CD14-positive monocyte (primary cell): ENCODE data around the gene RAB11FIP2. TPM values are rescaled to one million over a fixed set of nuclear protein-coding genes. Genes with fewer than 3 reads are reported as not detected.

Experiments used
- DNase-seq, 3 donors: peaks; one replicate each; pipeline ENCODE4 v3.0.0-alpha.2; 2011 to 2022
- H2AFZ ChIP-seq: 2 replicates; pipeline ENCODE4 v1.6.0; 2012; ENCODE audit warnings: mild to moderate bottlenecking, low read depth, low read length, inconsistent platforms; ENCODE audit not compliant: insufficient read depth, poor library complexity, severe bottlenecking
- H3K27ac ChIP-seq, 2 donors: 1 replicate in 1 of 2; 2 replicates in 1 of 2; pipeline ENCODE4 v1.5.1; 2012 to 2013; ENCODE audit warnings: low read length in 2 of 2, control low read depth in 1 of 2, inconsistent platforms in 1 of 2, low read depth in 1 of 2, mild to moderate bottlenecking in 1 of 2
- H3K27me3 ChIP-seq, 2 donors: one replicate each; pipeline versions ENCODE4 v1.6.0 to v1.6.1; 2011 to 2013; ENCODE audit warnings: low read length in 2 of 2; ENCODE audit not compliant: control insufficient read depth in 2 of 2, insufficient read depth in 2 of 2
- H3K36me3 ChIP-seq, 2 donors: replicated peaks in 1 of 2; 1 replicate in 1 of 2; 2 replicates in 1 of 2; pipeline versions ENCODE4 v1.5.1 to v1.6.1; 2012 to 2013; ENCODE audit warnings: low read length in 2 of 2, control low read depth in 1 of 2, inconsistent platforms in 1 of 2, mild to moderate bottlenecking in 1 of 2; ENCODE audit not compliant: insufficient read depth in 2 of 2, control insufficient read depth in 1 of 2
- H3K4me1 ChIP-seq, 2 donors: 1 replicate in 1 of 2; 2 replicates in 1 of 2; pipeline versions ENCODE4 v1.5.1 to v1.6.1; 2012 to 2013; ENCODE audit warnings: low read length in 2 of 2, control low read depth in 1 of 2, inconsistent platforms in 1 of 2, mild to moderate bottlenecking in 1 of 2, moderate library complexity in 1 of 2; ENCODE audit not compliant: insufficient read depth in 2 of 2, control insufficient read depth in 1 of 2
- H3K4me2 ChIP-seq: replicated peaks from 2 replicates; pipeline ENCODE3; 2012; ENCODE audit warnings: low read length, moderate library complexity, mild to moderate bottlenecking; ENCODE audit not compliant: poor library complexity, severe bottlenecking; ENCODE audit errors: extremely low read depth
- H3K4me3 ChIP-seq, 3 experiments: fragments of 200-600 bp in 1 of 3; sonication (generic) in 1 of 3; replicated peaks in 1 of 3; 1 replicate in 2 of 3; 2 replicates in 1 of 3; pipeline ENCODE4 v1.5.1; 2011 to 2013; ENCODE audit warnings: low read length in 3 of 3, mild to moderate bottlenecking in 3 of 3, control low read depth in 2 of 3, low read depth in 2 of 3, inconsistent platforms in 1 of 3, moderate library complexity in 1 of 3
- H3K79me2 ChIP-seq: 2 replicates; pipeline ENCODE4 v1.6.0; 2012; ENCODE audit warnings: mild to moderate bottlenecking, control low read depth, inconsistent platforms, low read length, moderate library complexity; ENCODE audit not compliant: insufficient read depth
- H3K9ac ChIP-seq: 2 replicates; pipeline ENCODE4 v1.6.0; 2017; ENCODE audit warnings: low read length, mild to moderate bottlenecking; ENCODE audit not compliant: insufficient read depth, poor library complexity, severe bottlenecking
- H3K9me3 ChIP-seq, 2 donors: replicated peaks in 1 of 2; 1 replicate in 1 of 2; 2 replicates in 1 of 2; pipeline versions ENCODE4 v1.5.1 to v1.6.1; 2012 to 2013; ENCODE audit warnings: low read length in 2 of 2, control low read depth in 1 of 2; ENCODE audit not compliant: control insufficient read depth in 1 of 2, insufficient read depth in 1 of 2
- H4K20me1 ChIP-seq: 2 replicates; pipeline ENCODE4 v1.6.0; 2012; ENCODE audit warnings: mild to moderate bottlenecking, low read length, control low read depth, moderate library complexity; ENCODE audit not compliant: insufficient read depth
- H3K27ac Mint-ChIP-seq, 7 donors: one replicate each; pipeline ENCODE4 v1.8.0; 2020; ENCODE audit warnings: mild to moderate bottlenecking in 7 of 7, mixed read lengths in 7 of 7, moderate library complexity in 6 of 7, inconsistent platforms in 2 of 7
- H3K27me3 Mint-ChIP-seq, 3 donors: one replicate each; pipeline ENCODE4 v1.8.0; 2021 to 2022; ENCODE audit warnings: low read depth in 3 of 3, mild to moderate bottlenecking in 3 of 3, mixed read lengths in 3 of 3, moderate library complexity in 3 of 3, inconsistent platforms in 1 of 3
- H3K36me3 Mint-ChIP-seq, 2 donors: one replicate each; pipeline ENCODE4 v1.8.0; 2020; ENCODE audit warnings: mixed read lengths in 2 of 2, inconsistent platforms in 1 of 2, mild to moderate bottlenecking in 1 of 2
- H3K4me1 Mint-ChIP-seq: one replicate; pipeline ENCODE4 v1.8.0; 2020; ENCODE audit warnings: mild to moderate bottlenecking, mixed read lengths
- H3K4me3 Mint-ChIP-seq, 2 donors: one replicate each; pipeline ENCODE4 v1.8.0; 2020; ENCODE audit warnings: mild to moderate bottlenecking in 2 of 2, mixed read lengths in 2 of 2, moderate library complexity in 1 of 2
- H3K9me3 Mint-ChIP-seq, 7 donors: one replicate each; pipeline ENCODE4 v1.8.0; 2020 to 2022; ENCODE audit warnings: mixed read lengths in 7 of 7, mild to moderate bottlenecking in 6 of 7, moderate library complexity in 6 of 7, inconsistent platforms in 2 of 7
- WGBS: methylation state at CpG from one replicate; pipeline ENCODE4 v1.1.5; 2013; ENCODE audit warnings: missing lambda C conversion rate; ENCODE audit not compliant: insufficient coverage; 5-methylcytosine and 5-hydroxymethylcytosine counted together
- intact Hi-C, 2 donors: fragments of 100-400 bp; cut with micrococcal nuclease; formaldehyde crosslinking; loops; one replicate each; pipeline versions ENCODE4 v1.15.0 to v1.15.1; 2023
- polyA plus RNA-seq, 3 donors: library from polyadenylated mRNA; depleted of rRNA in 1 of 3; unstranded in 2 of 3; stranded (reverse) in 1 of 3; fragments of 300-500 nt in 2 of 3; fragments of >200 nt in 1 of 3; fragmentation: Illumina TruSeq in 2 of 3; gene quantifications; 1 replicate in 2 of 3; 2 replicates in 1 of 3; pipeline ENCODE4 v1.2.3, GENCODE V29; 2012 to 2021
- TF ChIP-seq, protein P1 (sequence below): fragments of 200-600 bp; IDR thresholded peaks from one replicate; pipeline ENCODE4 v1.8.0; 2022; ENCODE audit warnings: antibody characterized with exemption, mild to moderate bottlenecking

RAB11FIP2 gene
- polyA plus RNA-seq, 3 donors, result 3.5 to 6.7 (median 5.4) TPM

DNA sequence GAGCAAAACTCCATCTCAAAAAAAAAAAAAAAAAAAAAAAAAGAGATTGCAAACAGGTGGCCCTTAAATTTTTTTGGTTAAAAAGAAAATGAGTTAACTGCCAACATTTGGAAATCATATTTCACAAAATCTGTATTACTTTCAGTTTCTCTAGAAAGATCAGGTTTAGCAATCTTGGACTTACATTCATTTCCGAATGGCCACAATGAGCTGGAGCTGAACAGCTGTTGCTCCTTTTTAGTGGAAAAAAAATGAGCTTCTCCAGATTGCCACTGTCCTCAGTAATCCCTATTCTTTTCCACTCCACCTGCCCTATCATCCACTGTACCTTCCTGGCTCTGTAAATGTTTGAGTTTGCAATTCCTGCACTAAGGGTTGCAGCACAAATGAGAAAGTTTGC is 43.6 kb downstream of the RAB11FIP2 start:
- Histone ChIP-seq H3K4me2 (no peak overlapping the region), H2AFZ (no peak overlapping the region), H3K9me3 (no peaks in the 10 kb centered on the region), H3K4me3 (no peak overlapping the region), H3K36me3 (peaks cover 37 to 71% of the 10 kb centered on the region in 2 donors), H3K27me3 (no peaks in the 10 kb centered on the region), H3K4me1 (no peaks in the 10 kb centered on the region), H3K9ac (no peak overlapping the region), H3K27ac (no peak overlapping the region), H4K20me1 (no peaks in the 10 kb centered on the region), H3K79me2 (no peaks in the 10 kb centered on the region)
- Mint-ChIP-seq H3K4me3 (no peak overlapping the region), H3K27ac (peak overlapping the region in 1 of 7 donors; percentile 18), H3K27me3 (no peaks in the 10 kb centered on the region), H3K4me1 (peaks cover 10% of the 10 kb centered on the region), H3K36me3 (peaks cover 67 to 68% of the 10 kb centered on the region in 2 donors), H3K9me3 (no peaks in the 10 kb centered on the region)
- TF ChIP-seq, protein P1, sequence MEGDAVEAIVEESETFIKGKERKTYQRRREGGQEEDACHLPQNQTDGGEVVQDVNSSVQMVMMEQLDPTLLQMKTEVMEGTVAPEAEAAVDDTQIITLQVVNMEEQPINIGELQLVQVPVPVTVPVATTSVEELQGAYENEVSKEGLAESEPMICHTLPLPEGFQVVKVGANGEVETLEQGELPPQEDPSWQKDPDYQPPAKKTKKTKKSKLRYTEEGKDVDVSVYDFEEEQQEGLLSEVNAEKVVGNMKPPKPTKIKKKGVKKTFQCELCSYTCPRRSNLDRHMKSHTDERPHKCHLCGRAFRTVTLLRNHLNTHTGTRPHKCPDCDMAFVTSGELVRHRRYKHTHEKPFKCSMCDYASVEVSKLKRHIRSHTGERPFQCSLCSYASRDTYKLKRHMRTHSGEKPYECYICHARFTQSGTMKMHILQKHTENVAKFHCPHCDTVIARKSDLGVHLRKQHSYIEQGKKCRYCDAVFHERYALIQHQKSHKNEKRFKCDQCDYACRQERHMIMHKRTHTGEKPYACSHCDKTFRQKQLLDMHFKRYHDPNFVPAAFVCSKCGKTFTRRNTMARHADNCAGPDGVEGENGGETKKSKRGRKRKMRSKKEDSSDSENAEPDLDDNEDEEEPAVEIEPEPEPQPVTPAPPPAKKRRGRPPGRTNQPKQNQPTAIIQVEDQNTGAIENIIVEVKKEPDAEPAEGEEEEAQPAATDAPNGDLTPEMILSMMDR, result no peak
- DNase-seq, result no peak
- no CpG with 5 or more reads among the region's 1 CpG for WGBS
- intact Hi-C loops, result no loop called here

DNA sequence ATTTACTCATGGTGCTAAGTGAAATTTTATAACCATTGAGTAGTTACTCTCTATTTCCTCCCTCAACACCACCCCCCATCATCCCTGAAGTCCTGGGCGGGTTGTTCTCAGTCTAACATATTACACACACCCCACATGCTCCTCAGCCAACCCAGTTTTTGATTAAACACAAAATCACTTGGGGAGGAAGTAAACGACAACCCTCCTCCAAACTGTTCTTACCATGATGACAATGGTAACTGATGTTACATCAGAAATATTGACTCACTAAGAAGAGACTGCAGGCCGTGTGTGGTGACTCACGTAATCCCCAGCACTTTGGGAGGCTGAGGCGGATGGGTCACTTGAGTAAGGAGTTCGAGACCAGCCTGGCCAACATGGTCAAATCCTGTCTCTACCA is 44.2 kb downstream of the RAB11FIP2 start:
- Histone ChIP-seq H3K27me3 (no peaks in the 10 kb centered on the region), H3K9ac (no peak overlapping the region), H3K4me3 (no peak overlapping the region), H3K4me1 (no peaks in the 10 kb centered on the region), H3K36me3 (peaks cover 31 to 65% of the 10 kb centered on the region in 2 donors), H2AFZ (no peak overlapping the region), H3K4me2 (no peak overlapping the region), H3K27ac (no peak overlapping the region), H3K79me2 (no peaks in the 10 kb centered on the region), H4K20me1 (no peaks in the 10 kb centered on the region), H3K9me3 (no peaks in the 10 kb centered on the region)
- Mint-ChIP-seq H3K4me3 (no peak overlapping the region), H3K27me3 (no peaks in the 10 kb centered on the region), H3K4me1 (peaks cover 10% of the 10 kb centered on the region), H3K36me3 (peaks cover 63 to 64% of the 10 kb centered on the region in 2 donors), H3K27ac (peak overlapping the region in 4 of 7 donors; percentile 4 to 86 (median 50)), H3K9me3 (no peaks in the 10 kb centered on the region)
- WGBS, result 80% methylated on average over 2 of the region's 6 CpGs
- intact Hi-C loops, result no loop called here
- TF ChIP-seq, protein P1, result no peak
- DNase-seq, result peak in 2 of 3 donors; percentile 9 to 24
